Erythroblast (primary cell): Measurements from ENCODE around the gene TCF19.

Experiments used
- GATA1 ChIP-seq: IDR thresholded peaks from 2 replicates; pipeline ENCODE4 v1.6.1; 2011; ENCODE audit warnings: low read depth, mild to moderate bottlenecking, control low read depth, low read length, moderate library complexity
- POLR2A ChIP-seq: IDR thresholded peaks from 2 replicates; pipeline ENCODE4 v1.6.1; 2011; ENCODE audit warnings: mild to moderate bottlenecking, low read length

DNA sequence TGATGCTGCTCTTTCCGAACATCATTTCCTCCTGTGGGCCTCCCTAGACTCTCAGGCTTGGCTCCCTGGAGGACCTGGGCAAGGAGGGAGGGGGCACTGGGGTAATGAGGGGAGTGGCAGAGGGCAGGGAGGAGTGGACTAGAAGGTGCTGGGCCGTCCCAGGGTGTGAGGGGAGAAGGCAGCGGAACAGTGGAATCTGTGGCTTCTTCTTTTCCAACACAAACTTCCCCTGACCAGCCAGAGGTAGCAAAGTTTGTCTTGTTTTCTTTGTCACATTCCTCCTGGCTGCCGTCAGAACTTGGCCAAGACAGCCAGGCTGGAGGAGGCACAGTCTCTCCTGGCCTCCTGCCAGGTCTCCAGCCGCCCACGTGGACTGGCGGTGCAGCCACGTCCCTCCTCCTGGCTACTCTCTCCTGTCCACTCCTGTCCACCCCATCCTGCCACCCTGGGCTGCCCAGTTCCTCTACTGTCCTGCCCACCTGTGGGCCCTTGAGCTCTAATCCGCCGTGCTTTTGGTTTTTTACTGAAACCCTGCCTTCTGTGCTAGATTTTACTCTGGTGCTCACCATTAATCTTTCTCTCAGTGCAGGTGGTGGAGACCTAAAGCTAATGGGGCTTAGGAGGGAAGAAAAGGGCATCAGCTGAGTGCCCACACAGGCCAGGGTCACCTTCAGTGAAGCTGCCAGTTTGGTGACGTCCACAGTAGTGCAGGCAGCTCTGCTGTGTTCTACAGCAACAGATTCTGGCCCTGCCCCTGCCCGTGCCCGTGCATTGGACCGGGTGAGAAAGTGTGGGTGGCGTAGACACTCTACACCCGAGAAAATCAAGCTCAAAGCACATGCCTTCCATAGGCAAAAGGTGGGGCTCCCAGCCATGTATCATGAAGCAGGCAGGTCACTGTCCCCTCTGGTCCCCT, 35.3 kb upstream of the TCF19 start:
- TF ChIP-seq POLR2A (no peak), GATA1 (no peak)
